HG02943 (cell line): ENCODE results near the gene RSU1.

Experiments
- ATAC-seq: cut with Tn5 transposase; IDR thresholded peaks from one replicate; pipeline ENCODE4 v1.9.1; 2021; ENCODE audit warnings: mild to moderate bottlenecking, low read depth, moderate library complexity; ENCODE audit not compliant: unreplicated experiment

The RSU1 gene

DNA sequence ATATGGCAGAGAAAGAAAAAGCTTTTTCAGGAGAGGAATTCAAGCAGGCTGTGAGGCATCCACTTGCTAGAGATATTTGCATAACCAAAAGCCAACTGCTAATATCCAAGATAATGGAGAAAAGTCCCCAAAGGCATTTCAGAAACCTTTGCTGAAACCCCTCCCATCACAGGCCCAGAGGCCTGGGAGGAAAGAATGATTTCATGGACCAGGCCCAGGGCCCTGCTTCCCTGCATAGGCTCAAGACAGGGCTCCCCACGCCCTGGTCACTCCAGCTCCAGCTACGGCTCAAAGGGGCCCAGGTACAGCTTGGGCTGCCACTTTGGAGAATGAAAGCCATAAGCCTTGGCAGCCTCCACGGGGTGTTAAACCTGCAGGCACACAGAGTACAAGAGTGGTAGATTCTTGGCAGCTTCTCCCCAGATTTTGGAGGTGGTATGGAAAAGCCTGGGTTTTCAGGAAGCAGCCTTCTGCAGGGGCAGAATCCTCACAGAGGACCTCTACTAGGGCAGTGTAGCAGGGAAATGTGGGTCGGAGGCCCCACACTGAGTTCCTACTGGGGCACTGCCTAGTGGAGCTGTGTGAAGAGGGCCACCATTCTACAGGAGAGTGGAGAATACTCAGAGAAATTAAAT is 5.6 kb upstream of the RSU1 start:
- no peak for ATAC-seq

DNA sequence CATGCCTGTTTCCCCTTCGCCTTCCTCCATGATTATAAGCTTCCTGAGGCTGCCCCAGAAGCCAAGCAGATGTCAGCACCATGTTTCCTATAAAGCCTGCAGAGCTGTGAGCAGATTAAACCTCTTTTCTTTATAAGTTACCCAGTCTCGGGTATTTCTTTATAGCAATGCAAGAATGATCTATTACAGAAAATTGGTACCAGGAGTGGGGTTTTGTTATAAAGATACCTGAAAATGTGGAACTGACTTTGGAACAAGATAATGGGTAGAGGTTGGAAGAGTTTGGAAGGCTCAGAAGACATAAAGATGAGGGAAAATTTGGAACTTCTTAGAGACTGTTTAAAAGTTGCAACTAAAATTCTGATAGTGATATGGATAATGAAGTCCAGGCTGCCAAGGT is 4.8 kb upstream of the RSU1 start:
- ATAC-seq = no peak

DNA sequence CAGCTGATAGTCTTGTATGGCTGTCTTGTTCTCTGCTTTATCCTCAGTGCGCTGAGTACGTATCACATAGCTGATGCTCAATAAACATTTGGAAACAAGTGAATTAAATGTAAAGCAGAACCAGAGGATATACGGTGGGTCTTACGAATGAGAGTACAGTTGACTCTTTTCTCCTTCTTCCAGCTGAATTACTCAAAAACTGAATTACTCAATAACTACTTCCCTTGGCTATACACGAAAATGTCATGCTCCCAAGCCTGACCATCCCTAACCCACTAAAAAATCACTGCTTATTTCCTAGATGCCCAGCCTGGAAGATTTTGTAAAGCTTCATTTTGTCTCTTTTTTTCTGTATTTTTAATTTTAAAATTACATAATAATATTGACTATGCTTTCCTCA is 3.2 kb upstream of the RSU1 start:
- ATAC-seq = no peak

DNA sequence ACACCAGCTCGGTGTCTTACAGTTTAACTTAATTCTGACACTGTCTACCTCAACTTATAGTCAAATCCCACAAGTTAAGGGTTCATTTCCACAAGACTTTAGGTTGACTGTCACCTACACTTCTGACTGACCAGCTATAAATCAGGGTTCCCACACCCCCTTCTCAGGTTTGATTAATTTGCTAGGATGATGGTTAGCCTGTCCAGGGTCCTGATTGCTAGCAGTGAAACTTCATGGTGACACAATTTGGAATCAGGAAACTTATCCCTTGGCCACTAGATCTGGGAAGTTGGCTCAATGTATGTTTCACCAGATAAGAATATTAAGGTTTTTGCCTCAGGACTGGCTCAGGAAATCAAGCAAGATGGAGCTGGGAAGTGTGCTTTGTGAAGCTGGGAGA is 2.8 kb upstream of the RSU1 start:
- no peak for ATAC-seq

DNA sequence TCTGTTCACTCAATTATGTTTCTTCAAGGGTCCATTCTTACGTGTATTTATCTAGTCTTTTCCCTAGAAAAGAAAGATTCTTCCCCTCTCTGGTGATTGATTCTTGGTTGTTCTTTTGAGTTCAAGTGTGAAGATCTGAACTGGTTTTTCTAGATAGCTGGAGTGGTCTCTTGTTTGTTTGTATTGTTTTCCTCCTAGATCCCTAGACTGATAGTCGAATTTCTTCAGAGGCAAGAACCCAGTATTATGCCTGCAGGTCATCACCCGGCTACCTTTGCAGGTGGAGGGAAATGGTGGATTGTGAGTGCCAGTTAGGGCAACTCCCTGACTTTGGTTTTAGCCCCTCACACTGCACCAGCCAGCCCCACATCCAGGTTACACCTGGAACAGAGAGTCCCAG is 2.2 kb upstream of the RSU1 start:
- no peak for ATAC-seq

DNA sequence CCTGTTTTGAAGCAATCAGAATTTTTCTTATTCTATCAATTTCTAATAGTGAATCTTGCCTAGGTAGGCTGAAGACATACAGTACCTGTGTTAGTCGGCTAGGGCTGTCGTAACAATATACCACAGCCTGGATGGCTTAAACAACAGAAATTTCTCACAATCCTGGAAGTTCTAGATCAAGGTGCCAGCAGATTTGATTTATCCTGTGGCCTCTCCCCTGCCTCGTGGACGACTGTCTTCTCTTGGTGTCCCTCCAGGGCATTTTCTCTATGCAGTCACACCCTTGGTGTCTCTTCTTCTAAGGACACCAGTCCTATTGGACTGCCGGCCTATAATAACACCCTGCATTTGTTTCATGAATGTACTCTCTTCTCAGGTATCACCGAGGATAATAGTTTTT is 1.8 kb upstream of the RSU1 start:
- no peak for ATAC-seq

DNA sequence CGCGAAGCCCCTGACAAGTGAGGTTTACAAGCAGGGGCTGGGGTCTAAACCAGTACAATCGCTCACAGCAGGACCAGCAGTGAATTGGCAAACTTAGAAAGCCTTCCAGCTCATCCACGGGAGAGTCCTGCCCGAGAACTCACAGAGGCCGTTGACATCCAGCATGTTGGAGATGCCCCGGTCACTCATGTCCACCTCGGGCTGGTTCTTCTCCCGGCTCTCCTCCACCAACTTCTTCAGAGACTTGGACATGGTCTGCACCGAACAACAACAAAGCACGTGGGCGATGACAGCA is 447 bp downstream of the RSU1 start:
- no peak for ATAC-seq

DNA sequence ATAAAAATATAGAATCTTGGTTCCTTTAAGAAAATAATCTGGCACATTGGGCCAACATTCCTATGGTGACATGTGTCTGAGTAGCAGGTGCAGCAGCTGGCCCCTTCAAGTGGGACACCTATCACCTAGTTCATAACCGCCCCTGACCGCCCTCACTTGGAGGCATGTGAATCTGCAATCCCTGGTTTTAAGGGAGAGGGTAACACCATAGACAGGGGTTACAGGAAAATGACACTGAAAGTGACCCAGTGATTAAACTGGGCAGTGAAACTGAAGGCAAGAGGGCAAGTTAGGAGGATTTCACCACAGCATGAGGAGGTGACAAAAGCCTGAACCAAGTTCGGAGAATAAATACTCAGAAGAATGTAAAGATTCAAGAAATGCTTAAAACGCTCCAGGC is 1.1 kb downstream of the RSU1 start:
- no peak for ATAC-seq

DNA sequence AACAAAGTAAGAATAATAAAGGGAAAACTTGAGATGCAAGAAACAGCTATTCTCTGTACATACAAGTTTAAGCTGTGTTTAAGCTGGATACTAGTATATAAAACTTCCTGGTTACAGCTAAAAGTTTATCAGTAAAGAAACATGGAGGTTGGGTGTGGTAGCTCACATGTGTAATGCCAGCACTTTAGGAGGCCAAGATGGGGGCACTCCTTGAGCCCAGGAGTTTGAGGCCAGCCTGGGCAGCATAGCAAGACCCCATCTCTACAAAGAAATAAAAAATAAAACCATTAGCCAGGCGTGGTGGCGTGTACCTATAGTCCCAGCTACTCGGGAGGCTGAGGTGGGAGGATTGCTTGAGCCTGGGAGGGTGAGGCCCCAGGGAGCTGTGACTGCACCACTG is 3.2 kb downstream of the RSU1 start:
- ATAC-seq = no peak

DNA sequence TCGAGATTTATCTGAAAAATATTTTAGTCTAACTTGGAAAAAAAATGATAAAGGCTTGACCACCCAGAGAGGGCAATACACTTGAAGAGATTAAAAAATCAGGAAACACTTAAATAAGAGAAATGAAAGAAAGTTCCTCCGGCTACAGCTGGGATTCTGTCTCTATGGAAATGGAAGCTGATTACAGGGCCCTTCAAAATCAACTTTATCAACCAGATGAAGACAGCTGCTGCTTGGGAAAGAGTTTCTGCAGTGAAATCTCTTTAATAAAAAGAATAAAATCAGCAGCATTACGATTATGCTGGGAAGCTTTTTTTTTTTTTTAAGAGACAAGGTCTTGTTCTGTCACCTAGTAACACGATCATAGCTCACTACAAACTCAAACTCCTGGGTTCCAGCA is 4.5 kb downstream of the RSU1 start:
- no peak for ATAC-seq

DNA sequence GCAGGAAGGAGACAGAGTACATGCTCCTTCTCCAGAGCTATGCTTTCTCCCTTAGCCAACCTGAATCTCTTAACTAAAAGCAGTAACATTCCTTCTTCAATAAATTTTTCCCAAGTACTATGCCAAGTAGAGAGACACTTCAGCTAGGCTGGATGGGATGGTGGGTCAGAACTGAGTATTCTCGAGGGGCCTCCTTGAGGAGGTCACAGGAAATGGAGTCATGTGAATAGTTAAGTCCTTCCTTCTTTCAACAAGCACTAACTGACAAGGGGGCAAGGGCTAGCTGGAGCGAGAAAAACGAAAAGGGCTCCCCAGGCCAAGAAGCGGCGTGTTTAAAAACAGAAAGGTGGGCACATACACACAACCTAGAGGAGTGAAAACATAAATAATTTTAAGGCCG is 5.5 kb downstream of the RSU1 start:
- no peak for ATAC-seq

DNA sequence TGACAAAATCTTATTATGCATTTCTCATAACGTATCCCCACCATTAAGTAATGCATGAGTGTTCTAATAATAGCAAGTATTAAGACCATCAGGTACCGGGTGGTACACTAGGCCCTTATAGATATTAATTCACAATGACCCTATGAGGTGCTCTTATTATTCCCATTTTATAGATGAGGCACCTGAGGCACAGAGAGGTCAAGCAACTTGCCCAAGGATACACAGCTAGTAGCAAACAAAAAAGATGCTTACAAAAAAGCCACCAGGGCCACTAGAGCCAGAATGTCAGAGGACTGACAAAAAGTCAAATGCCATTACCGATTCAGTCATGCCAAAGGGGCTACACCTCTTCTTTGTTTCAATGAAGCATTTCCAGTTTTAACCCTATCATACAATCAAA is 5.9 kb downstream of the RSU1 start:
- no peak for ATAC-seq

DNA sequence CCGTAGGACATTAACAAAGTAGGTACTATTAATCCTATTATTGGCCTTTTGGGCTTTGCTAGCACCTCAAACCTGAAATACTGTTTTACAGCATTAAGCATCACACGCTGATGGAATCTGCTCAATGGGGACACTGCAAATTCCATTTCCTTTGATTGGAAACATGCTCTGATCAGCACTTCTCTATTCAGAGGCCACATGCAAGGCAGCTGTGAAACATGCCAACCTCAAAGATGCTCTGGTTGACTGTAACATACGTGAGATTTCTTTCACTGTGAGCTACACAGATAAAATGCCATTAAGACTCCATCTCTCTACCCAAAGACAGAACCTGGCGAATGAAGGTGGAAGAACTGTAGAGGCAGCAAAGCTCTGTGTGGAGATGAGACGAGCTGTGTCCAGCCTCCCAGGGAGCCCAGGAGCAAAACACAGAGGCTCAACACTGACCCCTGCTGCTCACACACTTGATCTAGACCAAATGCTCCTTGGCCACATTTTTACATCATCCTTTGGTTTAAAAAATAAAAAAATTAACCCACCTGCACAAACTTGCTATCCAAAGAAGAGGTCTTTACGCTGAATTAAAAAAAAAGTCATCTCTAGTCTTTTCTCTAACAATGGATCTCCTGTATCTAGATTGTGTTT is 8.0 kb downstream of the RSU1 start:
- ATAC-seq = peak; percentile 91

DNA sequence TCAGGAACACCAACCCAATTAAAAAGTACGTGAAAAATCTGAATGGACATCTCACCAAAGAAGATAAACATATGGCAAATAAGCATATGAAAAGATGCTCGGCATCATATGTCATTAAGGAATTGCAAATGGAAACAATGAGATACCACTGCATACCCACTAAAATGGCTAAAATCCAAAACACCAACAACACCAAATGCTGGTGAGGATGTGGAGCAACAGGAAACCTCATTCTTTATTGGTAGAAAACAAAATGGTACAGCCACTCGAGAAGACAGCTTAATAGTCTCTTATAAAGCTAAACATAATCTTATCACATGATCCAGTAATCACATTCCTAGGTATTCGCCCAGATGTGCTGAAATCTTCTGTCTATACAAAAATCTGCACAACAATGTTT is 13.1 kb downstream of the RSU1 start:
- no peak for ATAC-seq

DNA sequence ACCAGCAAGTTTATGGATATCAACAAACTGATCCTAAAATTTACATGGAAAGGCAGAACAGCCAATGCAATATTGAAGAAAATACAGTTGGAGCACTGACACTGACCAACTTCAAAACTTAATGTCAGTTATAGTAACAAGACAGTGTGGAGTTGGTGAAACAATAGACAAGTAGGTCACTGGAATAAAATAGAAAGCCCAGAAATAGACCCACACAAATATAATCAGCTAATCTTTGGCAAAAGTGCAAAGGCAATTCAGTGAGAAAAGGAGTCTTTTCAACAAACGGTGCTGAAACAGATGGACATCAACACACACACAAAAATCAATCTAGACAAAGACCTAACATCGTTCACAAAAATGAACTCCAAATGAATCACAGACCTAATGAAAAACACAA is 13.8 kb downstream of the RSU1 start:
- ATAC-seq = no peak

DNA sequence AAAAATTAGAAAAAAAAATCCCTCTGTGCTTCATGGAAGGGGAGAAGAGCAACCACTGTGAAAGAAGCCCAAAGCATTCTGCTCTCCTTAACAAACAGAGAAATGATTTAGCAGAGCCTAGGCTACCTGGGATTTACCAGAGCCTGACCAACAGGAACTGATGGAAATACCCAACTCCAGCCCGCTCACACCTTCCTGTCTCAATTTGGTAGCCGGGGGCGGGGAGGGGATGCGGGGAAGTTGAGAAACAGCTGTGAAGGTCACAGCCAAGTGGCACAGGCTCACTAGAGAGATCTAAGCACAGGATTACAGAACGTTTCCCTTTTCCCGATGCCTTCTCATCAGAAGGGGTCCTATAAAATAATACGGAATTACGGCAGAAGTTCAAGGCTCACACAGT is 17.6 kb downstream of the RSU1 start:
- ATAC-seq = peak; percentile 67

DNA sequence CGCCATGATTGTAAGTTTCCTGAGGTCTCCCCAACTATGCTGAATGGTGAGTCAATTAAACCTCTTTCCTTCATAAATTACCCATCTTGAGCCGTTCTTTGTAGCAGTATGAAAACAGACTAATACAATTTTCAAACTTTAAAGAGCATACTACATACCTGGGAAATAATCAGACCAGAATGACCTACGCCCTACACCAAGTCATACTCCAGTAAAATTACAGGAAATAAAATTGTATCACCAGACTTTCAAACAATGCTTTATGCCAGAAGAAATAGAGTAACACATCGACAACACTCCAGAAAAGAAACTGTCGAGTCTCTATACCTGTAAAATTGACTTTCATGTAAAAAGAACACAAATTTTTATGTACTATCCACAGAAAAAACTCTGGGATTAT is 18.7 kb downstream of the RSU1 start:
- no peak for ATAC-seq

DNA sequence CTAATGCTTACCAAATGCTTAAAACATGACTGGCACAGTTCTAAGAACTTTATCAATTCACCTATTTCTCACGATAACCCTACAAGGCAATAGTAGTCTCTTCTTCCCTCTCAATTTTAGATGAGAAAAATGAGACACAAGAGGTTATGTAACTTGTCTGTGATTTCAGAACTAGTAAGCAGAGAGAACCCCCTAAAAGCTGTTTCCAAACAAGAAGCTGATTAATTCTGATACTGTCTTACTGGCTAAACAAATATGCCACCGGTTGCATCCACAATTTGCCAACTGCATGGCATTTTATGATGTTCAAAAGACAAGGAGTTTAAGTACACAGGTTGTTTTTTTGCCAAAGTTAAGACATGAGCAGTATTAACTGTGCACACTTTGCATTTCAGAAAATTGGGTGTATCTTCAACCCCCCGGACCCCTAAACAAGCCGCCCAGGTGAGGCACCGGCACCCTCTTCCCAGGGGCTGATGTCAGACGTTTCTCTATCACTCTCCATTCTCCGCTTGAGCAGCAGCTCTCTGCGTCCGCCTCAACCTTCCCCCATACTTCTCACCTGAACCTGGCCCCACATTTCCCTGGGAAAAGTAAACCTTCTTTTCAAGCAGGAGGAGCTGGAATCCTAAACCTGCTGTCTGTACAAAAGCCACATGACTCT is 21.7 kb downstream of the RSU1 start:
- no peak for ATAC-seq

DNA sequence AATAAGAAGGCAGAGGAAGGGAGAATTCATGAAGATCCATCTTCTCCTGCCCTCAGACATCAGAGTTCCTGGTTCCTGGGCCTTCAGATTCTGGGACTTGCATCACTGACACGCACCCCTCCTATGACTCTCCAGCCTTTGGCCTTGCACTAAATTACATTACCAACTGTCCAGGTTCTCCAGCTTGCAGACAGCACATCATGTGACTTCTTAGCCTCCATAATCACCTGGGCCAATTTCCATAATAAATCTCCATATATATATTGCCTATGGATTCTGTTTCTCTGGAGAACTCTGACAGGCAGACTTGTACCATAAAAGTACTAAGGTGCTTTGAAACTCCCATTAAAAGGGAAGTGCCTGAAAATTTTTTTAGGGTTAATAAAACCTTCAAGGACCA is 23.2 kb downstream of the RSU1 start:
- ATAC-seq = no peak

DNA sequence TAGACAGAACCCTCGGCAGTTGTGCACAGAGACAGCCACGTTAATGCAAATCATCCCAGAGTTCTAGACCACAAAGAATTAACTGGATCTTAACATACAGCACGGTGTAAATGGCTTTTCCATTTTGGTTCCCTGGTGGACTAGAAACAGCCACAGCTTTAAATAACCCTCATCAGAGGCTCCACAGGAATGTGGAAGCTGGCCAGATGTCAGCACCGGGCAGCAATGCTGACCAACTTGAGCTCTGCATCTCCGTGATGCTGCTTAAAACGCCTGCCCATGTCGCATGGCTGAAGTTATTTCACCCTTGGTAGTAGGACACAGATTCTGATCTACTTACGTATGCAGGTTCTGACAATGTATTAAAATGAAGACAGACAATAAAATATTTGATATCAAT is 24.5 kb downstream of the RSU1 start:
- ATAC-seq = no peak

DNA sequence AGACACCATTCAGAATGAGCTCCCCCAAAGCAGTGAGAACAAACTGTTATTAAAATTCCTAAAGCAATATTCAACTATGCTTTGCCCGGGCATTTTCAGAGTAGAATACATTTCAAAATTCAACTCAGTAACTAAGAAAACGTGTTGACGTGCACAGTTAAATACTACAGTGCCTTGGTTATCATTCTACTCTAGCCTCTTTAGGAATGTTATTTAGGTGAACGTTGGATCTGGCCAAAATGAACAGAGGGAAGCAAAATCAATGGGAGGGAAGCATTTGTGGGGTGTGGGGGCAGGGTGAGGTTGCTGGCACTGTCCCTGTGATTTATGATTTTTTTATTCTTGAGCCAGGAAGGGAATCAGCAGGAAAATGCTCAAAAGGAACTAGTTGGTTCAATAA is 27.5 kb downstream of the RSU1 start:
- ATAC-seq = no peak

DNA sequence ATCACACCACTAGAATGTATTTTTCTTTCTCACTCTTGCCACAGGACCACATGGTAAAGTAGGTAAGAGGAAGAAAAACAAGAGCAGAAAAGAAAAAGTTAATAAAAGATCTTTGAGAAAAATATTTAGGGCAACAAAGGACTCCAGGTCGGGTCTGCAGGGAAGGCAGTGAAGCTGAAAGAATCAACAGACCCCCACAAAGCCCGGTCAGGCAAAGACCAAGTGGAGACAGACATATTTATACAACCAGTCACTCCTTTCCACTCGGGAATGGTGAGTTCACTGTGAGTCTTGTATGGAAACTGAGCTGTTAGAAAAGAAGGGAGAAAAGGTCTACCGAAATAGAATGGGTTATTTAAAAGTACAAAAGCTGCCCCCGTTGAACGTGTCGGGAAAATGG is 28.0 kb downstream of the RSU1 start:
- ATAC-seq = no peak

DNA sequence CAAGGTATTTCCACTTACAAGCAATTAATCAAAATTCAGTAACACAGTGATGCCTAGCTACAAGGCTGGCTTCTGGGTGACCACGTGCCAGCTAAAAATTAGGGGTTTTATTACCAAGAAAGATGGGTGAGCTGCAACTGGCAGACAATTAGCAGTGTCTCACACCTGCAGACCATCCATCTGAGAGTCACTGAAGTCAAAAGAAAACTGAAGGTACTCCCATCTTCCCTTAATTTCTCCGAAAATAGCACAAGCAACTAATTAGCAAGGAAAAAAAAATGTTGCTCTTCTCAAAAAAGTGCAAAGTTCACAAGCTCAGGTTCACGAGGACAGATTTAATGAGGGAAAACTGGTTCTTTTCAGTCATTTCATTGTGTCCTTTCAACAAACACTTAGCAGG is 28.4 kb downstream of the RSU1 start:
- ATAC-seq = no peak
